ENCODE data around the gene NEK6. TPM values are rescaled to one million over a fixed set of nuclear protein-coding genes. Genes with fewer than 3 reads are reported as not detected.

NEK6 gene
- total RNA-seq, 1 donor from 2014 or later: 124 TPM

DNA sequence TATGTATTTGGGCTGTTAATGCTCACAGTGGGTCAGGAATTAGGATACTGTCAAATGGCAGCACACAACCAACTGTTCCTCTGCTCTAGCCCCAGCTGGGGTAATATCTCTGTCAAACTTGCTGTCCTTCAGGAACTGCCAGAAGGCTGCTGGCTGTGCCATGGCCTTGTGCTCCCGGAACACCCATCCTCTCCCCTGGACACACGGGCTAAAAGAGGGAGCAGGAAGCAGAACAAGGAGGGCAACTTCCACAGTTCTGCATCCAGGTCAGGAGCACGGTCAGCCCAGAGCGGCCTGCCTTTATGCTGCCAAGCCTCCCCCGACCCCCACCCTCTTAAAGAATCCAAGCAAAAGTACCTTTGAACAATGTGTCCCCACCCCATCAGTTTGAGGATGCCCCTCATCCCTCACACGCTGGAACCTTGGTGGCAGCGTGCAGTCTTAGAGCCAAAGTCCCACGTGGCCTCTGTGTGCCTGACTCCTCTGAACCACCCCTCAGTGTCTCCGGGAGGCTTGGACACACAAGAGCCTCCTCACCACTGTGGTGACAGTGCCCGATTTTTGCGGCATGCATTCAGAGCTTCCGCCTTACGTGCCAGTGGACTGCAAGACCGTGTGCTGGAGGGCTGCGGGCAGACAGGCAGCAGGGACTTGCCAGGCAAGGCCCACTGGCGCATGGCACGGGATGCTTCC lies 96.7 kb downstream of the NEK6 start:
- no peak for DNase-seq (ENCODE audit: low read depth)

DNA sequence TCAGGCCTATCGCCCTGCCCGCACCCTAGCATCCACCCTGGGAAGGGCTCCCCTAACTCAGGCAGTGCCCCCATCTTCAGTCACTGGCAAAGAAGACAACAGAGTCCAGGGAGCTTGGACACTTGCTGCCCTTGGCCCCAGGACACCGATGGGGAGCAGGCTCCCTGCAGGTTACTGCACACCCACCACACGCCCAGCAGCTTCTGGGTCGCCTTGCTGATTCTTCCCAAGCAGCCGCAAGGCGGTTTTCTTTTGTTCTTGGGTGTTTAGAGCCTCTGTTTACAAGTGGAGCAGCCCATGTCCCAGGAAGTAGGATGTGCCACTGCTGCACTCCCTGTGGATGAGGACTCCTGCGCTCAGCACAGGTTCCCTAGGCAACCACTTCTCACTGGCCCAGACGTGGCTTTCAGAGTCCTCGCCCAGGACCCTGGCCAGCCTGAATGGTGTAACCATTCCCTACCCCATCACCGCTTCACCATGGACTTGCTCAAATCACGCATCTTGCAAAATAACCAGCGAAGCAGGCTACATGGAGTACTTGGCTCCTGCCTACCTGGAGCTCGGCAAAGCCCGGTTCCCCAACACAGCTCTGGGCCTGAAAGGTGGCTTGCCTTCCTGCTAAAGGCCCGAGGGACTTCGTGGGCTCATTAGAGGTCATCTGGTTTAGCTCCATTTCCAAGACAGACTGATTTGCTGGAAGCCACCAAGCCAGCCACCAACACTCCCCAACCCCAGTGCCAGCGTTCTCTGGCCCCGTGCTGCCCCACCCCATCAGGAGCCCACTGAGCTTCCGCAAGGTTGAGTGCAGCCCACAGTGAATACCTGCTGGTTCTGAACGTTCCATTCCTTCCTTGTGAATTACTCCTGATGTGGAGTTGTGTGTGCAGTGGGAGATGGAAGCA lies 97.5 kb downstream of the NEK6 start:
- DNase-seq (ENCODE audit: low read depth): no peak

DNA sequence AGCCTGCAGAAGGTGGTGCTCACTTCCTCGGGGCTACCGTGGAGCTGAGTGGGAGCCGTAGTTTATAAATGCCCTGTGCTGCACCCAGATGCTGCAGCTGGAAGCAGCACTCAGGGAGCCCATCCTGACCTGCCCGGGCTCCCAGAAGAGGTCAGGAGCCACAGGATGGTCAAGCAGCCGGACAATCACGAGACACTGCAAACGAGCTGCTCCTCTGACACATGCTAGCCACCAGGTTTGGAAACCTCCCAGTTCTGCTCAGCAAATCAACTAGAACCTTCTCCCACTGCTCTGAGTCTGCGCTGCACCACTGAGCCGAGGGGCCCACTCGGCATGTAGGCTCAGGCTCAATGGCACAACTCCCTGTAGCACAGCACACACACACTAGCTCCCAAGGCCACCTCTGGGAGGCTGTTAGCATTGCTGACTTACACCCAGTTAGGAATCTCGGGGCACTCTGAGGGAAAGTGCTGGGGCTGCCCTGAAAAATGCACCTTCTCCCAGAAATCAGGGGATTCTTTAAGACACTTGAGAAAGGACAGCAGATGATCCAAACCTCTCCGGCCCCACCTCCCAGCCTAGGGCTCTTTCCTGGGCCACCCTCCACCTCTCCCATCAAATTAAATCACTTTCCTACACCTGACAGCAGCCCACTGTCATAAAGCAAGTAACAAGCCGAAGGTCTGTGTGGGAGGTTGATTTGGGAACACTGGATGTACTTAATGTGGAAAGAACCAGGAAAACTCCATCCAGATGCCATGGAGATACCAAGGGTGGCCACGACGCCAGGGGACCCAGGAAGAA lies 98.4 kb downstream of the NEK6 start:
- no peak for DNase-seq (ENCODE audit: low read depth)

DNA sequence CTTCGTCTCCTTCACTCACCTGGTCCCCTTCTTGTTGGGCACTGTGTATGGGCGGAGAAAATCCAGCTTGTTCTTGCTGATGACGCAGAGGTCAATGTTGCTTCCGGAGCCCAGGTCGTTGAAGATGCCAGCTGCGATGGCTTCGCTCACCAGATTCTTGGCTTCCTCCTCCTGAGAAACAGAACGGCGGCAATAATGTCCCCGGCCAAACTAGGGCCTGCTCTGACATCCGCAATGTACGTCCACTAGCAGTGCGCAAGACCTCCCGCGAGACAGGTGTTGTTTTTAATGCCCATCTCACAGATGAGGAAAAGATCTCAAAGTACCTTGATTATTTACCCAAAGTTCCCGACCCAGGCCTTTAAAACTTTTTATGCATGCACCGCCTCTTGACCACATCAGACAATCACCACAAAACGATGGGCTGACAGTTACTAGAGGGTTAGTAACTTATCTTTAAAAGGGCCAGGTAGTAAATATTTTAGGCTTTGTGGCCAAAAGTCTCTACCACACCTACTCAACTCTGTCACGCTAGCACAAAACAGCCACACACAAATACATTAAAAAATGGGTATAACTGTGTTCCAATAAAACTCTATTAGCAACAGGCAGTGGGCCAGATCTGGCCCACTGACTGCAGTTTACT lies 99.1 kb downstream of the NEK6 start:
- no peak for DNase-seq (ENCODE audit: low read depth)

DNA sequence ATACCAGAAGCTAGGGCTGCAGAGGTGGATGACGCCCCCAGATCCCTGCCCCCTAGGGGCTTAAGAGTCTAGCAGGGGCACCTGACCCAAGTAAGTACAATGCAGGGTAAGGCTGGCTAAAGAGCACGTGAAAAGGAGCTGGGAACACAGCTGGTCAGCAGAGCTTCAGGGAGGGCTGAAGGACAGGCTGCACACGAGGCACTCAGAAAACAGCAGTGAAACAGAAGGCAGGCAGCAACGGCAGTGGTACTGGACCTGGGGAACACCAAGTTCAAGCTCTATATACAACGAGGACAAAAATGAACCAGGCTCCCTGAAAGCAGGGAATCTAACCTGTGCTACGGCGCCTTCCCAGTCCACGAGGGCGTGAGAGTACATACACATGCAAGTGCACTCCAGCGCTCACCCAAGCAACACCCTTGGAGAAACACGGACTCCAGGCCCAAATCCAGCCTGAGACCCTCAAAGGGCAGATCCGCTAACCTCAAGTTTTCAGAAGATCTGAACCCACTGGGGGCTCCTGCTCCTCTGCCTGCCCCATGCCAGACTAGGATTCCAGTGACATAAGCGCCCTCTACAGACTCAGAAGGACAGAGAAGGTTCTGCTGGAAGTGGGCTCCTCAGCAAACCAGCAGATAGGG lies 100.1 kb downstream of the NEK6 start:
- DNase-seq (ENCODE audit: low read depth): no peak

DNA sequence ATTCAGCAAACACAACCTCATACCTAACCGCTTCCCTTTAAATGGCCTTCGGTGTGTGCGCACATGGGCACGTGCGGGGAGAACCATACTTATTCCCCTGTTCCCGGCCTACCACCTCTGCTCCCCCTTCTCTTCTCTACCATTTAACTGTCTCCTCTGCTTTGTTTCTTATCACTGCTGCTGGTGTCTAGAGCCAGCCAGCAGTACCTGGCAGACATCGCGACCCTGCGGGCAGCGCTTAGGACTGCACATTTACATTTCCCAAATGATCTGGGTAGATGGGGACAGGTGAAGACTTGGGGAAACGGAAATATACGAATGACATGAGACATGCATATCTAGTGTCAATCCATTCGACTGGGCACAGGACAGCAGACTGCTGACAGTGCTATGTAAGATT lies 100.9 kb downstream of the NEK6 start:
- DNase-seq (ENCODE audit: low read depth): no peak

DNA sequence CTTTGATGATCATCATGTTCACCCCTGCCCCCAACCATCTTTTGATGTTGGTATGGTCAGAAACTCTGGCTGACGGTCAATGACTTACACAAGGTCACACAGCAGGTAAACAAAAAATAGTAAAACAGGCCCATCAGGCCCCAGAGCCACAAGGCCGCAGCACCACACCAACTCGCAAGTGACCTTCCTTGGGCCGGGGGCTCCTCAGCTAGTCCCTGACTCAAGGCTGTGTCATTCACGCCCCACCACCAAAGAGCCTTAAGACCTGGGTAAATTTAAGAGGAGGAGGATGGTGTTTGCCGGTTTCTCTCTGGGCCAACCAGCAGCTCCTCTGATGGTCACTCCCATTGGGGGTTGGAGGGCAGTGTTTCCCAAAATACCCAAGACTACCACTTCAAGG lies 101.7 kb downstream of the NEK6 start:
- DNase-seq (ENCODE audit: low read depth): no peak

DNA sequence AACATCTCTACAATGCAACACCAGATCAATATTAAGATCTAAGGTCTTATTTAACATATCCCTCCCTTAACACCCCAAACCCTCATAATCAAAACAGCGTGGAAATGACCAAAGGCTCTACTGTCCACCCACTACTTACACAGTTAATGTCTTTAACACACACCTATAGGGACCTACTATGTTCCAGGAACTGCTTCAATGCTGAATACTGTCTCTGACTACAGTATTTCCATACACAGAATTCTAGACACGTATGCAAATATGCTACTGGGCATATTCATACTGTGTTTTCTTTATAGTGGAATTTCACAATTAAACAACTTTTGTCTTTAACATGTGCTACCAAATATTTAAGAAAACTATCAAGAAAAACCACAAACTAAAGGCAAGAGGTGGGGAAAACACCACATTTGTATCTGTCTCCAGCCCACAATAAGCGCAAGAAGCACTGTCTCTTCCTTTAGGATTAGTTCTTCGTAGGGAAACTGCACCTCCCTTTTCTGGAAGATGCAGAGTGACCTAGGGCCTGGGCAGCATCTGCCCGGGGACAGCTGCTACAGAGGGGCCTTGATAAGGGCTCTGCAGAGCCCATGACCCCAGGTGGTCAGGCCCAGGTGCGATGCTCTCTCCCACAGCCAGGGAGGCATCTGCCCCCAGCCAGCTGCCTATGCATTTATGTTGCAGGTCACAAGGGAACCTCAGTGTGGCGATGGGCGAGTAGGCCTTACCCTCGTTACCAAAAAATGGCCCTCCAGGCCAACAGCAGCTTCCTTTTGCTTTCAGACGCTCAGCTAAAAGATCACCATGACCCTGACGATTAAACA lies 102.3 kb downstream of the NEK6 start:
- DNase-seq (ENCODE audit: low read depth): no peak

DNA sequence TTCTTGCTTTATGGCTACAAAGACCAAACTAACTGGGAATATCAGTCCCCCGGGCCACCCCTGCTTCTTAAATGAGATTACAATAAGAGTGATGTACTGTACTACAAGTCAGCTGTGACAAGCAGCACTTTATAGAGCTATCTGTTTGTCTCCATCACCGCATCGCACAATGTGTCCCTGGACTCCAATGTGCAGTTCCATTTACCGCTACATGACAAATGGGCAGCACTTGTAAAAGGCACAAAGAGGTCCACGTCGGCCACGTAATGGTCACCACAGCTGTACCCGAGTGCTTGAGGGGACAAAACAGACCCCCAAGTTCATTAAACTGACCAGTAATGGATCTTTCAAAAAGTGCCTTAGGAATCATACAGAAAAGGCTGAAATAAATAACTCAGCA lies 103.4 kb downstream of the NEK6 start:
- no peak for DNase-seq (ENCODE audit: low read depth)

DNA sequence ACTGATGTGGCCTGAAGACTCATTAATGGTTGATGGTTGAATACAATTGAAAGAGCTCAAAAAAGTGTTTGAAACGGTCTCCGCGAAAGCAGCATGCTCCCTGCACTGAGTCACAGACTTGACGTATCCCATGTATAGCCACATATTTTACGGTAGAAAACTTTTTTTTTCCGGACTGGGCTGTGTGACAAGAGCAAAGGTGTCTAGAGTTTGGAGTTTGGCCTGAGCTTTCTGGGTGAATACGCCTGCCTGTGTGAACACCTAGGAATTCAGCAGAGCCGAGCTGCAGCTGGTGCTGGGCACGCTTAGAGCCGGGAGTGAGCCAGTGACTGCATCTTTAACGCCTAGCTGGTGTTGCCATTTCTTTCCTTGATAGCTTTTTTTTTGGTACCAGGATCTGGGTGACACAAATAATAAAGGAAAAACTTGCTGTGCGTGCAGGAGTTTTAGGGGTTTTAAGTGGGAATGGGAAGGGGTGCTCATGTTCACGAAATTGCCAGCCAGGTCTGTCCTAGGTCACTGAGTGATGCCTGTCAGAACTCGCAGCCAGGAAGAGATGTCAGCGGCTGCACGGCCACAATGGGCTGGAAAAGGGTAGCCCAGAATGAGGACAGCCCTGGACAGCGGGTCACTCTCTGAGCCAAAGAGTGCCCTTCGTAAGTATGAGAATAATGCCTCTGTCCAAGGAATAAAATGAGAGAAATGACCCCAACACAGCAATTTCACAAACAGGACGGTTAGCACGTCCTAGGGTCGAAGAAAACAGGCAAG lies 105.8 kb downstream of the NEK6 start:
- DNase-seq (ENCODE audit: low read depth): peak; percentile 80

DNA sequence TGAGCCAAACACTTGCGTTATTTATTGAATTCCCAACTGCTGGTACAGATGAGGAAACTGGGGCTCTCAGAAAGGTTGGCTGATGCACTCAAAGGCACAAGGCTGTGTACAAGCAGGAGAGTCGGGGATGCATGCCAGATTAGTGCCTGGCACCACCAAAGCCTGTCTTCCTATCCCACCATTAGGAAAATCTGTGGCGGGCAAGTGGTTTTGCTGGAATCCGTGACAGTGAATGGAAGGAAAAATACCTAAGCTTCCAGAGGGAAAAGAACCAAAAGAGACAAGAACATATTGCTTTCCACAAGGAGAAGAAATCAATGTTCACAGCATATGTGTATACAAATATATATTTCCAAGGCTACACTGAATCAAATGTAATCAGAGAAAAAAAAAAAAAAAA lies 106.4 kb downstream of the NEK6 start:
- no peak for DNase-seq (ENCODE audit: low read depth)

DNA sequence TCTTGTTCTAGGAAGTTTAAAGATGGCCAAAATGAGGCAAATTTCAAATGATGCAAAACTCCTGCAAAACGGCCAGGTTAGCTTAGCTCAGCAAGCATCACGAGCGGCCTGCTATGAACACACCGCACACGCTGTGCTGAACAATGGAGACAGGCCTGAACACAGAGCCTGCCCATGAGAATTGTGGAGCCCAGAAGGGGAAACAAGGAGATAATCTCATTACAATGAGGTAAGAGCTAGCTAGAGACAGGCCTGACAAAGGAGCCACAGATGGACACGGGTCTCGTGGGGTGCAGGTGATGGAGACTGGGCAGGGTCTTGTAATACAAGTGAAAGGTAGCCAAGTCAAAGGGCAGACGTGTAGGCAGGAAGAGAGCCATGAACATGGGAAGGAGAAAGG lies 107.3 kb downstream of the NEK6 start:
- no peak for DNase-seq (ENCODE audit: low read depth)

DNA sequence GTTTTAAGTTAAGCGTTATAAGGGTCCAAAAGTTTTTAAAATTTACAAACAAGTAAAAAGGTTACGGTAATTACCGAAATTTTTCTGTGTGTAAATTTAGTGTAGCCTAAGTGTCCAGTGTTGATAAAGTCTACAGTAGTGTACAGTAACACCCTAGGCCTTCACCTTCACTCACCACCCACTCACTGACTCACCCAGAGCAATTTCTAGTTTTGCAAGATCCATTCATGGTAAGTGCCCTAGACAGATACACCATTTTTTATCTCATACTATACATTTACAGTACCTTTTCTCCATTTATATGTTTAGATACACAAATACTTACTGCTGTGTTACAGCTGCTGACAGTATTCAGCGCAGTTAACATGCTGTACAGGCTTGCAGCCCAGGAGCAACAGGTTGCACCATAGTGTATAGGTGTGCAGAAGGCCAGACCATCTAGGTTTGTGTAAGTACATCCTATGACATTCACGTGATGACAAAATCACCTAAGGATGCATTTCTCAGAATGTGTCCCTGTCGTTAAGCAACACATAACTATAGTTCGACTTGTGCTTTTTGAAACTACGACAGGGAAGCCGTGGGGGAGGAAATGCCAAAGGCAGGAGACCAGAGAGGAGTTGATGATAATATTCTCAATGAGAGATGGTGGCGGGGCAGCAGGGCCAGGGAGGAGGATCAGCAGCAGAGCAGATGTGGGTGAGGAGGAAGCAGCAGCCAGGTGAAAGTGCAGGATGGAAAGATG lies 108.9 kb downstream of the NEK6 start:
- DNase-seq (ENCODE audit: low read depth): peak; percentile 63

DNA sequence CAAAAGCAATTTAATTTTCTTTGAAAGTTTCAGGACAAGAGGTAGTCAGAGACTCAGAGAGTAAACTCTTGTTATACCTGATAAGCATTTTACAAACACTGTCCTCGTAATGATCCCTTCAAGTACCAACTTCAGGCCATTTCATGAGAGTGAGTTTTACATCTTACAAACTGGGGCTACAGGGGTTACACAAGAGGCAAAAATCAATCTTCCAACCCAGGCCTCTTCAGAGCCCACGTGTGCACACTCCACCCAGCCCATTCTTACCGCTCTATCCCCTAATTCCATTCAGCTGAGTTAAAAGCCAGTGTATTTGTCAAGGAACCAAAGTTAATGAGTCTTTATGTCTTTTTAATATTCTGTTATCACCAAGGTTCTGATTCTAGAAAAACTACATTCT lies 110.9 kb downstream of the NEK6 start:
- DNase-seq (ENCODE audit: low read depth): no peak

DNA sequence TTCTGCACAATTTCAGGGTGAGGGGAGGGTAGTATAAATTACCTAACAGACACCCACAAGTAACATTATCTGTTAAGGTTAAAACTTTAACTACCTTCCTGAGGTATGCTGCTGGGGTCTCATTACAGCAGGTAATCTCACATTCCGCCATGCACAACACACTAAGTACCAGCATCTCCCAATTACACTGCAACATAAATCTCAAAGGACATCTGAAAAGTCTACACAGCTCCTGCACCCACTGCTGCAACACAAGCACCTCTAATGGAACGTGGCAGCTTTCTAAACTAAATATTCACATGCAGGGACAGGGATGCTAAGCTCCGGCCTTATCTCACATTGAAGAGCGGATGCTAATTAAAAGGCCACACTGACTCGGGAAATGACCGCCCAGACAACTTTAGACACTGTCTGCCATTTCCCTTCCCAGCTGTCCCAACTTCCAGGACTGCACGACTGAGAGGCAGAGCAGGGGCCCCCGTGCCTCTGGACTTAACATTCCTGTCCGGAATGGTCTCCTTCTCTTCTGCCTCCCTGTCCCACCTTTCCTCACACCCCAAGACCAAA lies 111.6 kb downstream of the NEK6 start:
- no peak for DNase-seq (ENCODE audit: low read depth)

DNA sequence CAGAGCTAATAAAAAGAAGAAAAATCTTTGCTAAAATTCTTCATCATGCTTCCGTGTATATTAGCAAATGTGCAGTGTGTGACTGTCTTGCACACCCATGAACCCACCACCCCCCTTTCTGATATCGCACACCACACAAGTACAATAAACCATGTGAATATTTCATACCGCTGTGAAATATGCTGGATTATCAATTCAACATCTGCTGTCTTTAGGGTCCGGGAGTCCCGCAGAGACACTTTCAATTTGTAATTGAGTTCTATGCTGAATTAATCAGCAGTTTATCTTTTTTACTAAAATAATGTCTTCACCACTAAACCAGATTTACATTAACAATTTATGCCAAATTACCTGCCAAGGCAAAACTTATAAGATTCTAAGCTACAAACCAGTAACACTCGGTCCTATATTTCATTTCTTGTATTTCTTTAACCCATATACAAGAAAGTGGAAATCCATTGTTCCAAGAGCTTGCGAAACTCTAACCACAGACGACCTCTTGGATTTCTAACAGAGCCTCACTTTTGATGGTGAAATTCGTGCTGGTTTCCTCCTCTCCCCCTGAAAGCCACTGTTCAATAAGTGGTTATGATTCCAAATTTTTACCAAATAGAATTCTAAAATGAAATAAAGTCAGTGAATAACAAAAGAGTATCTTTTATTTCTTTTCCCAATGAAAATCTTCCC lies 113.3 kb downstream of the NEK6 start:
- DNase-seq (ENCODE audit: low read depth): peak; percentile 59

DNA sequence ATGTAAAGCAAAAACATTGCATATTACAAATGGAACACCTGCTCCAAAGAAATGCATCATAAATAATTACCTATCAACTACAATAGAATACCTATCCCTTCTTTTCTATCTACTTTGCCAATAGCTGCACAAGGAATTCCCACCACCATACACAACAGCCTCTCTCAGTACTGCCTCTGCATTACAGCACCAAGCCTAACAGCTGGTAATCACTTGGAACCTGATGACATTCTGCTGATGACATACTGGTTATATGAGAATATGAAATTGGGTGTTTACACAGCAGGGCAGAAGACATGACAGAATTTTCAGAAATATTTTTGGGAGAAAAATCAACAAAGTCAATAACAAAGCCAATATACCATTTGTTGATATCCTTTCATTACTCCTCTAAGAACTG lies 114.3 kb downstream of the NEK6 start:
- no peak for DNase-seq (ENCODE audit: low read depth)

DNA sequence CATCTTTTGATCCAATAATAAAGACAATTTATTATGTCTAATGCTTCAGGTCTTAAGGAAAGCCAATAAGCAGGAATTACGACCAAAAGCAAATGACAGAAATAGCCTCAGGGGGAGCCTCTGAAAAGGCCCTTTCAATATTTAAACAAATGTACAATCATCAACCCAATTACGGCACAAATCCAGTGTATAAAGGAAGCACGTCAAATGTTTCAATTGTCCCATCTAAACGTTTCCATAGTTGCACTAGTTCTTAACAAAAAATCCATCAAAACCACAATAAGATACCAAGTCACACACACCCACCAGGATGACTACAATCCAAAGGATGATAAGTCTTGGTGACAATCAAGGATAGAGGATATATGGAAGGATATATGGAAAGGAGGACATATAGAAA lies 115.6 kb downstream of the NEK6 start:
- no peak for DNase-seq (ENCODE audit: low read depth)
